Lower leg skin (tissue), 4 donors: ENCODE data around the gene DMBT1. TPM values are rescaled to one million over a fixed set of nuclear protein-coding genes. Genes with fewer than 3 reads are reported as not detected.
A peak's percentile ranks its signal among the peaks of the same experiment; 100 is the strongest.

Experiments used
- DNase-seq, 2 donors: peaks; one replicate each; pipeline ENCODE4 v3.0.0-alpha.2; 2019; ENCODE audit warnings: low spot score in 2 of 2
- H3K4me3 ChIP-seq: fragments of 200-600 bp; sonication (generic); 2 replicates; pipeline ENCODE4 v1.5.1; 2017; ENCODE audit warnings: mild to moderate bottlenecking, low read depth; ENCODE audit not compliant: poor library complexity, severe bottlenecking
- POLR2A ChIP-seq, 2 donors: fragments of 450-650 bp; IDR thresholded peaks; one replicate each; pipeline ENCODE4 v1.6.1; 2016 to 2017; ENCODE audit warnings: antibody characterized with exemption in 2 of 2, mild to moderate bottlenecking in 1 of 2, moderate library complexity in 1 of 2
- WGBS, 2 donors: methylation state at CpG; one replicate each; pipeline ENCODE4 v1.1.5; 2018; 5-methylcytosine and 5-hydroxymethylcytosine counted together
- intact Hi-C: fragments of 100-400 bp; cut with DNase I; formaldehyde crosslinking; loops from one replicate; pipeline ENCODE4 v1.15.0; 2023; ENCODE audit warnings: low total_unique reads
- total RNA-seq, 4 donors: library from RNA; depleted of rRNA; stranded (reverse); fragments of >200 nt; gene quantifications; one replicate each; pipeline ENCODE4 v1.1.0, GENCODE V29; 2016
- TF ChIP-seq, protein P1 (sequence below), 3 donors: fragments of 450-650 bp; IDR thresholded peaks; one replicate each; pipeline ENCODE4 v1.5.1; 2016; ENCODE audit warnings: antibody characterized with exemption in 3 of 3, mild to moderate bottlenecking in 3 of 3, moderate library complexity in 2 of 3

DMBT1 gene
- total RNA-seq, 4 donors from 2014 or later, result 0.04 to 0.29 (median 0.26) TPM; not detected in 1

DNA sequence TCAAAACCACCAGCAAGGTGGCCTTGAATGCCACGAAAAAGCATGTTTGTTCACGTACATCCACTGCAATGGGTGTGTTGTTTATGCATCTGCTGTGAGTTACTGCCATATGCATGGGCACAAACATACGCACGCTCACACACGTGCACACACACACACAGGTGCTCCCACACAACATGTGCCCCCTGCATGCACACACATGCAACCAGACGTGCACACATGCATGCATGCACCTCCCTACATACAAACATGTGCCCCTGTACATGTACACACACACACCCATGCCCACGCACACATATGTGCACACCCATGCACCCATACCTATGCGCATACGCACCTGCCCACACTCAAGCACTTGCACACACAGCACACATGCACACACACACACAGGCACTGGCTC lies 10.1 kb upstream of the DMBT1 start:
- WGBS, 2 donors, result 92 to 98% methylated on average over 9 of the region's 9 CpGs
- intact Hi-C loops, result no loop called here
- TF ChIP-seq, protein P1, sequence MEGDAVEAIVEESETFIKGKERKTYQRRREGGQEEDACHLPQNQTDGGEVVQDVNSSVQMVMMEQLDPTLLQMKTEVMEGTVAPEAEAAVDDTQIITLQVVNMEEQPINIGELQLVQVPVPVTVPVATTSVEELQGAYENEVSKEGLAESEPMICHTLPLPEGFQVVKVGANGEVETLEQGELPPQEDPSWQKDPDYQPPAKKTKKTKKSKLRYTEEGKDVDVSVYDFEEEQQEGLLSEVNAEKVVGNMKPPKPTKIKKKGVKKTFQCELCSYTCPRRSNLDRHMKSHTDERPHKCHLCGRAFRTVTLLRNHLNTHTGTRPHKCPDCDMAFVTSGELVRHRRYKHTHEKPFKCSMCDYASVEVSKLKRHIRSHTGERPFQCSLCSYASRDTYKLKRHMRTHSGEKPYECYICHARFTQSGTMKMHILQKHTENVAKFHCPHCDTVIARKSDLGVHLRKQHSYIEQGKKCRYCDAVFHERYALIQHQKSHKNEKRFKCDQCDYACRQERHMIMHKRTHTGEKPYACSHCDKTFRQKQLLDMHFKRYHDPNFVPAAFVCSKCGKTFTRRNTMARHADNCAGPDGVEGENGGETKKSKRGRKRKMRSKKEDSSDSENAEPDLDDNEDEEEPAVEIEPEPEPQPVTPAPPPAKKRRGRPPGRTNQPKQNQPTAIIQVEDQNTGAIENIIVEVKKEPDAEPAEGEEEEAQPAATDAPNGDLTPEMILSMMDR (IDR thresholded peaks at IDR 0.05), result no peak
- no peak for TF ChIP-seq POLR2A (IDR thresholded peaks at IDR 0.05)
- H3K4me3 ChIP-seq, result no peak overlapping the region
- DNase-seq, result peak in 1 of 2 donors; percentile 46

DNA sequence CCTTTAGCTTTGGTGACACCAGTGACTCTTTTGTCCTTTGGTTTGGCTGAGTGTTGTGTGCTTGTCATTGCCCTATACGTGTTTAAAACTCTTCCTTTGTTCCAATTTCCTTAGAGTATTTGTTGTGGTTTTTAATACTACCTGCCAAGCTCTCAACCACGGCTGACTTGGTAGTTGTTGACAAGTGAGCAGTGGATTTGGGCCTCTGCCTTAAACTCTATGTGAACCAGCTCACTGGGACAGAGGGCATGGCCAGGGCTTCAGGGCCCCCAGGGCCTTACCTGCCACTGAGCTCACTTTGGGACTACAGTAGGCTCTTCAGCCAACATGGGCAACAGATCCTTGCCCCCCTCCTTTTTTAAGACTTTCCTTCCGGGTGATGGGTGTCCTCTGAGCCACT lies 9.6 kb upstream of the DMBT1 start:
- 57 to 60% methylated on average over 3 of the region's 3 CpGs for WGBS, 2 donors
- peak in 1 of 2 donors; percentile 77 for DNase-seq

DNA sequence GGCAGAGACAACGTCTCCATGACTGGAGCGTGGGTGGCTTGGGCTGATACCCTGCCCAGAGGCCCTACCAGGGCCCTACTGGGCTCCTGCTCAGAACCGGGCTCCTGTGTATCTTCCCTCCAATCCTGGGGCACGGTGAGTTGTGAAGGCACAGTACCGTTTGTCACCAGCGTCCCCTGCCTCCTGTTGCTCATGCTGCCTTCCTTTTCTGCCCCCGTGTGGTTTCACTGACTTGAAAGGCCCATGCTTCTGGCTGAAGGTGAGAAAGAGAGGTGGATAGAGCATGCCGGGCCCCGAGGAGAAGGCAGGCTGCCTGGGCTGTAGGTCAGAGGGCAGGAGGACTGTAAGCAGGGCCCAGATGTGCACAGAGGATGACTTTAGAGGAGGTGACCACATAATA lies 9.1 kb upstream of the DMBT1 start:
- DNase-seq, result no peak
- TF ChIP-seq POLR2A (IDR thresholded peaks at IDR 0.05), result no peak
- TF ChIP-seq, protein P1 (IDR thresholded peaks at IDR 0.05), result no peak
- no peak overlapping the region for H3K4me3 ChIP-seq
- intact Hi-C loops, result no loop called here
- 73 to 77% methylated on average over 9 of the region's 9 CpGs for WGBS, 2 donors

More for the DNA sequence above, 9.6 kb upstream of the DMBT1 start:
- TF ChIP-seq POLR2A (IDR thresholded peaks at IDR 0.05), result no peak
- intact Hi-C loops, result no loop called here
- H3K4me3 ChIP-seq, result no peak overlapping the region

DNA sequence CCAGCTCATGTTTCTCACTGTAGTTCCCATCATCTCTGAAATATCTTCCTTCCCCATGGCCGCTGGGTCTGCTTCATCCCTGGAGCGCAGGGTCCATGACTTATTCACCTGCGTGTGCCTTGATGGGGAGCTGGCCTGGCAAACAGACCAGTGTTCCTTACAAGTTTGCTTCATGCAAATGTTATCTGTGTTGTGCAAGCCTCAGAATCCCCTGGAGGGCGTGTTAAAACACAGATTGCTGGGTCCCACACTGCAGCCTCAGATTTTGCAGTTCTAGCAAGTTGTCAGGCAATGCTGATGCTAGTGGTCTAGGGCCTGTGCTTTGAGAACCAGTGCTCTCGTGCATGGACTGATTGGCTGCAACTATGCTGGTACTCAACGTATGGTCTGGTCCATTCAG lies 7.2 kb upstream of the DMBT1 start:
- TF ChIP-seq, protein P1 (IDR thresholded peaks at IDR 0.05), result no peak
- no peak for TF ChIP-seq POLR2A (IDR thresholded peaks at IDR 0.05)
- no peak overlapping the region for H3K4me3 ChIP-seq
- 83 to 92% methylated on average over 6 of the region's 6 CpGs for WGBS, 2 donors
- peak in 1 of 2 donors; percentile 64 for DNase-seq
- intact Hi-C loops, result no loop called here

DNA sequence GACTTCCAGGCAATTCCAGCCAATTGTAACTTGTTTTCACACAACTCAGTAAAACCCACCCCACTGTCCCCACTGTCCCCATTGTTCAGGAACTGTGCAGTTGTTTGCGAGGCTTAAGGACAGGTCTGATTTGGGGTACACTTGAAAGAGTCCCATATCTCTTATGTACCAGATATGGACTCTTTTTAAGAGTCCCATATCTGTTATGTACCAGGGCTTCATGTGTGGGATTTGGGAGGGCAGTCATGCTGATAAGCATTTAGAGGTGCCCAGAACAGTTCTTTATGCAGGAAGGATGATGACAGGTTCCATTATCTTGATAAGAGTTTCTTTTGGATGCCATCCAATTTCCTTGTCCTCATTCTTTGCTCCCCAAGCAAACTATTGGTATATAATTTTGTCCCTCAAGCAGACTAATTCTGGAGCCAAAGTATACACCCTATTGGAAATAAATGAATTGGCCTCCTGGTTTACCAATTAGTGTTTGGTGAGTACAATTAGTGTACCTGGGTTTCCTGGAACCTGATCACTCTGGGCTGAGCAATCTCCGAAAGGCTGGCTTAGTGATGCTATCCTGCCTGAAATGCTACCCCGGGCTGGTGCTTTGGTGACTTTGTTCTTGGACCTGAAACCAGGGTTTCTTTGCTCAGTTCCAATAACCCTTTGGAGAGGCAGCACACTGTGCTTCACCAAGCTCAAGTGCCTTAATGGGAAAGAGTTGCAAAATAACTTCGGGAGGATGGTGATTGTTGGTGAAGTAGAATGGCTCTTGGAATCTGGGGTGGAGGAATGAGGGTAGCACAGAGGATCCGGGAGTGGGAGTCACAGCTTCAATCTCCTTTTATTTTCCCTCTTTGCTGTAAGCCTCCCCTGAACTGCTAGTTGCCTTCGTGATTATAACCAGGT lies 6.2 kb upstream of the DMBT1 start:
- peak in 1 of 2 donors; percentile 76 for DNase-seq
- TF ChIP-seq, protein P1 (IDR thresholded peaks at IDR 0.05), result no peak
- TF ChIP-seq POLR2A (IDR thresholded peaks at IDR 0.05), result no peak
- intact Hi-C loops, result no loop called here
- H3K4me3 ChIP-seq, result no peak overlapping the region
- WGBS, 2 donors, result 85 to 92% methylated on average over 6 of the region's 6 CpGs

DNA sequence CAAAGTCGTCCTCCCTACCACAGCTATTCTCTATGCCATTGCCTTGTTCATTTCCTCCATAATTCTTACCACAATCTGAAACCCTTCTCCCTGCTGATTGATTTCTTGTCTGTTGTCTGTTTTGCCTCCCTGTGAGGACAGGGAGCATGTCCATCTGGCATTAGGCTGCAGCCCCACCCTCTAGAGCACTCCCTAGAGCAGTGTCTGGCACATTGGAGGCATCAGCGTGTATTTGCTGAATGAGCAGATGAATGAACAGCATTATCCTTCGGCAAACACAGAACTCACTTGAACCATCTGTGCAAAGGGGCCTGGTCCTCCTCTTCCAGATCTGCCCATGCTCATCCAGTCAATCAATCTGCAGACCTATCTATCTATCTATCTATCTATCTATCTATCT lies 5.1 kb upstream of the DMBT1 start:
- intact Hi-C loops, result no loop called here
- 60 to 72% methylated on average over 3 of the region's 3 CpGs for WGBS, 2 donors
- no peak for TF ChIP-seq POLR2A (IDR thresholded peaks at IDR 0.05)
- TF ChIP-seq, protein P1 (IDR thresholded peaks at IDR 0.05), result no peak
- H3K4me3 ChIP-seq, result no peak overlapping the region
- DNase-seq, result peak in 1 of 2 donors; percentile 49
